ENCODE results near the gene FAM153A. TPM values are rescaled to one million over a fixed set of nuclear protein-coding genes. Genes with fewer than 3 reads are reported as not detected.
"Not testable (repeated sequence)": the region's sequence is repeated elsewhere in the genome, so short reads cannot be mapped to it uniquely, and the experiment has no call there.

Gene FAM153A
- total and polyA plus RNA-seq, 2 of the 8 experiments (the other 6 are each of a cell fraction or from before 2014, with no cell fraction given) = not detected

DNA sequence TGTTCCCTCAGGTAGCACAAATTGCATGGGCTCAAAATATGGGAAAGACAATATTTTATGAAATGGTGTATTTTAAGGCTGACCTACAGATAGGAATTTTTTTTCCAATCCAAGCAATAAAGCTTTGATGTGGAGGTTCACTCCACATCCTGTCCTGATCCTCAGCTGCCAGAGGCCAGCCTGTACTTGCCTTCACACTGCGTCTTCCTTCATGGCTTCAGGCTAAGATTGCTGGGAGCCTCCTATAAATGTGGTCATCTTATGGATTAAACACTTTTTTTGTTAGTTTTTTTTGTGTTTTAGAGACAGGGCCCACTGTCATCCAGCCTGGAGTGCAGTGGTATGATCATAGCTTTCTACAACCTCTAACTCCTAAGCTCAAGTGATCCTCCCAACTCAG, 67.3 kb downstream of the FAM153A start:
- H4K91ac ChIP-seq (replicated peaks; ENCODE audit: insufficient read length, low read length); H2BK120ac ChIP-seq (replicated peaks; ENCODE audit: low read depth, low read length); H3K4ac ChIP-seq (replicated peaks; ENCODE audit: insufficient read length, low read depth, low read length); H3K79me2 ChIP-seq (ENCODE audit: control insufficient read depth in 1 of 2, insufficient read depth in 2 of 2, low read length in 2 of 2); FAIRE-seq; H3K56ac ChIP-seq (replicated peaks; ENCODE audit: insufficient read length, low read depth, low read length); H3K27ac ChIP-seq (ENCODE audit: low read depth, low read length); H4K20me1 ChIP-seq (replicated peaks in 1 of 2; ENCODE audit: control insufficient read depth in 1 of 2, insufficient read depth in 2 of 2, low read length in 2 of 2); H2BK20ac ChIP-seq (ENCODE audit: low read length); H3K14ac ChIP-seq (ENCODE audit: insufficient read length); DNase-seq (ENCODE audit: low read depth in 1 of 2, low spot score in 2 of 2); H4K5ac ChIP-seq (ENCODE audit: insufficient read length, low read depth, low read length); H4K8ac ChIP-seq (ENCODE audit: extremely low read depth, insufficient read depth, low read length); H2BK5ac ChIP-seq (ENCODE audit: low read depth, low read length); H3K36me3 ChIP-seq (ENCODE audit: control insufficient read depth in 2 of 4, insufficient read depth in 4 of 4, low read length in 3 of 4); H2BK15ac ChIP-seq (ENCODE audit: low read length); H3K79me1 ChIP-seq (ENCODE audit: low read depth, low read length); H3K9ac ChIP-seq (replicated peaks in 1 of 4; ENCODE audit: extremely low read depth in 1 of 4, low read depth in 3 of 4, low read length in 3 of 4); H2AK5ac ChIP-seq (ENCODE audit: low read depth, low read length); H3K4me1 ChIP-seq (replicated peaks in 1 of 4; ENCODE audit: control insufficient read depth in 3 of 4, insufficient read depth in 4 of 4, low read length in 3 of 4); H3K9me3 ChIP-seq (ENCODE audit: insufficient read depth in 2 of 2, low read depth in 1 of 2, low read length in 1 of 2); H3K4me2 ChIP-seq (ENCODE audit: insufficient read depth in 1 of 2, low read depth in 2 of 2, low read length in 2 of 2); H2AFZ ChIP-seq (ENCODE audit: low read length); H3K18ac ChIP-seq (ENCODE audit: extremely low read depth, low read length); H3K23me2 ChIP-seq (ENCODE audit: low read depth, low read length); H3K23ac ChIP-seq (ENCODE audit: insufficient read length); POLR2A ChIA-PET (ENCODE audit: partially characterized antibody); H2BK12ac ChIP-seq (ENCODE audit: low read depth, low read length); CTCF ChIA-PET (ENCODE audit: partially characterized antibody); H3K27me3 ChIP-seq (replicated peaks in 1 of 4; ENCODE audit: control insufficient read depth in 3 of 4, extremely low read depth in 1 of 4, insufficient read depth in 3 of 4, low read length in 3 of 4); H3K4me3 ChIP-seq (ENCODE audit: extremely low read depth in 1 of 4, insufficient read depth in 2 of 4, low read depth in 3 of 4, low read length in 4 of 4): not testable (repeated sequence)
- WGBS, 2 experiments (ENCODE audit: extremely low coverage in 1 of 2, insufficient coverage in 1 of 2, insufficient read length in 1 of 2, insufficient replicate concordance in 2 of 2, low coverage in 1 of 2, low lambda C conversion rate in 2 of 2, missing lambda C conversion rate in 1 of 2) = 60% methylated on average over 1 of the region's 1 CpG; no CpG with 5 or more reads in 1 of the 2 experiments

DNA sequence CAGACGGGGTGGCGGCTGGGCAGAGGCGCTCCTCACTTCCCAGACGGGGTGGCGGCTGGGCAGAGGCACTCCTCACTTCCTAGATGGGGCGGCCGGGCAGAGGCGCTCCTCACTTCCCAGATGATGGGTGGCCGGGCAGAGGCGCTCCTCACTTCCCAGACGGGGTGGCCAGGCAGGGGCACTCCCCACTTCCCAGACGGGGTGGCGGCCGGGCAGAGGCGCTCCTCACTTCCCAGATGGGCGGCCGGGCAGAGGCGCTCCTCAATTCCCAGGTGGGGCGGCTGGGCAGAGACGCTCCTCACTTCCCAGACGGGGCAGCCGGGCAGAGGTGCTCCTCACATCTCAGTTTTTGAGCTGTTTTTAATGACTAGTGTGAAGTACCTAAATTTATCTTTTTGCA, 86.6 kb downstream of the FAM153A start:
- H3K4me2 ChIP-seq (ENCODE audit: insufficient read depth in 1 of 2, low read depth in 2 of 2, low read length in 2 of 2); H4K5ac ChIP-seq (ENCODE audit: insufficient read length, low read depth, low read length); H2BK20ac ChIP-seq (ENCODE audit: low read length); H3K79me1 ChIP-seq (ENCODE audit: low read depth, low read length); H4K91ac ChIP-seq (replicated peaks; ENCODE audit: insufficient read length, low read length); H4K20me1 ChIP-seq (replicated peaks in 1 of 2; ENCODE audit: control insufficient read depth in 1 of 2, insufficient read depth in 2 of 2, low read length in 2 of 2); H3K36me3 ChIP-seq (ENCODE audit: control insufficient read depth in 2 of 4, insufficient read depth in 4 of 4, low read length in 3 of 4); H3K27me3 ChIP-seq (replicated peaks in 1 of 4; ENCODE audit: control insufficient read depth in 3 of 4, extremely low read depth in 1 of 4, insufficient read depth in 3 of 4, low read length in 3 of 4); H3K79me2 ChIP-seq (ENCODE audit: control insufficient read depth in 1 of 2, insufficient read depth in 2 of 2, low read length in 2 of 2); H3K23ac ChIP-seq (ENCODE audit: insufficient read length); H3K4me1 ChIP-seq (replicated peaks in 1 of 4; ENCODE audit: control insufficient read depth in 3 of 4, insufficient read depth in 4 of 4, low read length in 3 of 4); H3K4ac ChIP-seq (replicated peaks; ENCODE audit: insufficient read length, low read depth, low read length); CTCF ChIA-PET (ENCODE audit: partially characterized antibody); H3K9ac ChIP-seq (replicated peaks in 1 of 4; ENCODE audit: extremely low read depth in 1 of 4, low read depth in 3 of 4, low read length in 3 of 4); H3K56ac ChIP-seq (replicated peaks; ENCODE audit: insufficient read length, low read depth, low read length); POLR2A ChIA-PET (ENCODE audit: partially characterized antibody); H2BK120ac ChIP-seq (replicated peaks; ENCODE audit: low read depth, low read length); H3K23me2 ChIP-seq (ENCODE audit: low read depth, low read length); H3K14ac ChIP-seq (ENCODE audit: insufficient read length); H3K9me3 ChIP-seq (ENCODE audit: insufficient read depth in 2 of 2, low read depth in 1 of 2, low read length in 1 of 2); H3K18ac ChIP-seq (ENCODE audit: extremely low read depth, low read length); H2AK5ac ChIP-seq (ENCODE audit: low read depth, low read length); H2BK15ac ChIP-seq (ENCODE audit: low read length); H2BK12ac ChIP-seq (ENCODE audit: low read depth, low read length); FAIRE-seq; H2AFZ ChIP-seq (ENCODE audit: low read length); H3K4me3 ChIP-seq (ENCODE audit: extremely low read depth in 1 of 4, insufficient read depth in 2 of 4, low read depth in 3 of 4, low read length in 4 of 4); H4K8ac ChIP-seq (ENCODE audit: extremely low read depth, insufficient read depth, low read length); DNase-seq (ENCODE audit: low read depth in 1 of 2, low spot score in 2 of 2); H2BK5ac ChIP-seq (ENCODE audit: low read depth, low read length); H3K27ac ChIP-seq (ENCODE audit: low read depth, low read length): not testable (repeated sequence)
- WGBS, 2 experiments (ENCODE audit: extremely low coverage in 1 of 2, insufficient coverage in 1 of 2, insufficient read length in 1 of 2, insufficient replicate concordance in 2 of 2, low coverage in 1 of 2, low lambda C conversion rate in 2 of 2, missing lambda C conversion rate in 1 of 2) = 90% methylated on average over 15 of the region's 22 CpGs; no CpG with 5 or more reads in 1 of the 2 experiments
